ENCODE data around the gene RECQL5.

- TF ChIP-seq, protein P1, sequence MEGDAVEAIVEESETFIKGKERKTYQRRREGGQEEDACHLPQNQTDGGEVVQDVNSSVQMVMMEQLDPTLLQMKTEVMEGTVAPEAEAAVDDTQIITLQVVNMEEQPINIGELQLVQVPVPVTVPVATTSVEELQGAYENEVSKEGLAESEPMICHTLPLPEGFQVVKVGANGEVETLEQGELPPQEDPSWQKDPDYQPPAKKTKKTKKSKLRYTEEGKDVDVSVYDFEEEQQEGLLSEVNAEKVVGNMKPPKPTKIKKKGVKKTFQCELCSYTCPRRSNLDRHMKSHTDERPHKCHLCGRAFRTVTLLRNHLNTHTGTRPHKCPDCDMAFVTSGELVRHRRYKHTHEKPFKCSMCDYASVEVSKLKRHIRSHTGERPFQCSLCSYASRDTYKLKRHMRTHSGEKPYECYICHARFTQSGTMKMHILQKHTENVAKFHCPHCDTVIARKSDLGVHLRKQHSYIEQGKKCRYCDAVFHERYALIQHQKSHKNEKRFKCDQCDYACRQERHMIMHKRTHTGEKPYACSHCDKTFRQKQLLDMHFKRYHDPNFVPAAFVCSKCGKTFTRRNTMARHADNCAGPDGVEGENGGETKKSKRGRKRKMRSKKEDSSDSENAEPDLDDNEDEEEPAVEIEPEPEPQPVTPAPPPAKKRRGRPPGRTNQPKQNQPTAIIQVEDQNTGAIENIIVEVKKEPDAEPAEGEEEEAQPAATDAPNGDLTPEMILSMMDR (conservative IDR thresholded peaks at IDR 0.05 in 1 of 2, IDR thresholded peaks at IDR 0.05 in 1 of 2; ENCODE audit: low read depth in 1 of 2, low read length in 2 of 2): no peak
- TF ChIP-seq EZH2 (IDR thresholded peaks at IDR 0.05; ENCODE audit: low read length, missing control alignments): no peak
Observed at GRCh38 chr17:75614006-75614405, 52.9 kb downstream of the RECQL5 start.

Measured in fibroblast of lung (primary cell).